Epithelial cell of proximal tubule (primary cell): Measurements from ENCODE around the gene TBC1D16. TPM values are rescaled to one million over a fixed set of nuclear protein-coding genes. Genes with fewer than 3 reads are reported as not detected.

Experiments used
- DNase-seq: peaks from one replicate; pipeline ENCODE4 v3.0.0-alpha.2; 2011; ENCODE audit warnings: low read depth
- H3K4me3 ChIP-seq: 2 replicates; pipeline ENCODE4 v1.5.1; 2011; ENCODE audit warnings: low read depth, mild to moderate bottlenecking, low read length
- total RNA-seq: library from RNA; depleted of rRNA; stranded (reverse); fragments of >200 nt; gene quantifications from 2 replicates; pipeline ENCODE4 v1.2.3, GENCODE V29; 2015
- TF ChIP-seq, protein P1 (sequence below): conservative IDR thresholded peaks from 2 replicates; pipeline ENCODE4 v1.5.1; 2012; ENCODE audit warnings: low read depth, mild to moderate bottlenecking, low read length

TBC1D16 gene
- total RNA-seq, 1 donor from 2014 or later = 19.9 TPM

DNA sequence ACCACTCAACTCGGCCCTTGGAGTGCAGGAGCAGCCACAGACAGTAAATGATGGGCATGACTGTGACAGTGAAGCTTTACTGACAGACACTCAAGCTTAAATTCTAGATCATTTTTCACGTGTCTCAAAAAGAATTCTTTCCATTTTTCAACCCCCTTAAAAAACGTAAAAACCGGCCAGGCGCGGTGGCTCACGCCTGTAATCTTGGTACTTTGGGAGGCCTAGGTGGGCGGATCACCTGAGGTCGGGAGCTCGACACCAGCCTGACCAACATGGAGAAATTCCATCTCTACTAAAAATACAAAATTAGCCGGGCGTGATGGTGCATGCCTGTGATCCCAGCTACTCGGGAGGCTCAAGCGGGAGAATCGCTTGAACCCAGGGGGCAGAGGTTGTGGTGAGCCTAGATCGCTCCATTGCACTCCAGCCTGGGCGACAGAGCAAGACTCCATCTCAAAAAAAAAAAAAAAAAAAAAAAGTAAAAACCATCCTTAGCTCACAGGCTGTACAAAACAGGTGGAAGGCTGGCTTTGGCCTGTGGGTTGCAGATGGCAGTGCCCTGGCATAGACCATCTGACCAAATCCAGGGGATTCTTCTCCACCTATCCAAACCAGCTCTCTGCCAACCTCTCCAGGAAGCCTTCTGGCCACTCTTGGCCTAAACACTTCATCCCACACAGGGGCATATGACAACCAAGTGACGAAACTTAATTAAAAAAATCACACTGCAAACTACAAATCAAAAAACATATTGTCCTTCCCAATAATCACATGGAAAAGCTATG is 18.3 kb downstream of the TBC1D16 start:
- no peak overlapping the region for H3K4me3 ChIP-seq
- TF ChIP-seq, protein P1, sequence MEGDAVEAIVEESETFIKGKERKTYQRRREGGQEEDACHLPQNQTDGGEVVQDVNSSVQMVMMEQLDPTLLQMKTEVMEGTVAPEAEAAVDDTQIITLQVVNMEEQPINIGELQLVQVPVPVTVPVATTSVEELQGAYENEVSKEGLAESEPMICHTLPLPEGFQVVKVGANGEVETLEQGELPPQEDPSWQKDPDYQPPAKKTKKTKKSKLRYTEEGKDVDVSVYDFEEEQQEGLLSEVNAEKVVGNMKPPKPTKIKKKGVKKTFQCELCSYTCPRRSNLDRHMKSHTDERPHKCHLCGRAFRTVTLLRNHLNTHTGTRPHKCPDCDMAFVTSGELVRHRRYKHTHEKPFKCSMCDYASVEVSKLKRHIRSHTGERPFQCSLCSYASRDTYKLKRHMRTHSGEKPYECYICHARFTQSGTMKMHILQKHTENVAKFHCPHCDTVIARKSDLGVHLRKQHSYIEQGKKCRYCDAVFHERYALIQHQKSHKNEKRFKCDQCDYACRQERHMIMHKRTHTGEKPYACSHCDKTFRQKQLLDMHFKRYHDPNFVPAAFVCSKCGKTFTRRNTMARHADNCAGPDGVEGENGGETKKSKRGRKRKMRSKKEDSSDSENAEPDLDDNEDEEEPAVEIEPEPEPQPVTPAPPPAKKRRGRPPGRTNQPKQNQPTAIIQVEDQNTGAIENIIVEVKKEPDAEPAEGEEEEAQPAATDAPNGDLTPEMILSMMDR = no peak
- DNase-seq = no peak

DNA sequence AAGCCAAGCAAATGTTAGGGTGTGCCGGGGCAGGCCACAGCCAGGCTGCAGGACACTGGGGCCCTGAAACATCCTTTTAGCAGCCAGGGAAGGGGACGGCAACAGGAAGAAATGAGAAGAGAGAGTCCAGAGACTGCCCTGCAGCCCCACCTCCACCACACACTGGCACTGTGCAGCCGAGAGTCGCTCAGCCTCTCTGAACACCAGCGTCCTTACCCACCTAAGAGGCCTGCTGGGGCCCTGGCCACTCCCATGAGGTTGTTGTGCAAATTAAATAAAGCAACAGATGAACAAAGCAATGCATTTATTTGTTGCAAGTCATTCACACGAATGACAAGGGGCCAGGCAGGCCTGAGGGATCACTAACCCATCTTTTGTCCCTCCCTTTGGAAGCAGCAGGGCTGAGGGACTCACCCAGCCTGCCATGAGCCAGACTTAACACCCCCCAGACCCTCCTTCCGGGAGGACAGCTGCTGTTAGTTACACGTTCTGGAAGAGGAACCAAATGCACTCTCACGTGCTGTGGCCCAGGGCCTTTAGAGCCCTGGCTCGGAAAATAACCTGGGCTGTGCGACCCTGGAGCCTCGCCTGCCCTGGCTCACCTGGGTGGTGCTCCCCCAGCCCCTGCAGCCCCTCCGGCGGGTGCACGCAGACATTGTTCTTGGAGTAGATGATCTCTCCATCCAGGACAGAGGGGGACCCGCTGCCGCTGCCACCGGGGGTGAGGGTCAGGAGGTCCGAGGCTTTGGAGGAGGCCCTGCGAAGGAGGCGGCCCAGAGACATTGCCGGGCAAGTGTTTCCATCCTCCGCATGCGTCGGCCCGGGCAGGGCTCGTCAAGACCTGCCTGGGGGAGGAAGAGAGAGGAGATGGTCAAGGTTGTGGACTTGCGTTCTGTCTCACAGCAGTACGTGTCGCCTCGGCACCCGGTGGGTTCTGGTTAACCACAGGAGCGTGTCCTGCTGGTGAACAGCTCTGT is 22.6 kb downstream of the TBC1D16 start:
- no peak overlapping the region for H3K4me3 ChIP-seq
- TF ChIP-seq, protein P1 = no peak
- no peak for DNase-seq

DNA sequence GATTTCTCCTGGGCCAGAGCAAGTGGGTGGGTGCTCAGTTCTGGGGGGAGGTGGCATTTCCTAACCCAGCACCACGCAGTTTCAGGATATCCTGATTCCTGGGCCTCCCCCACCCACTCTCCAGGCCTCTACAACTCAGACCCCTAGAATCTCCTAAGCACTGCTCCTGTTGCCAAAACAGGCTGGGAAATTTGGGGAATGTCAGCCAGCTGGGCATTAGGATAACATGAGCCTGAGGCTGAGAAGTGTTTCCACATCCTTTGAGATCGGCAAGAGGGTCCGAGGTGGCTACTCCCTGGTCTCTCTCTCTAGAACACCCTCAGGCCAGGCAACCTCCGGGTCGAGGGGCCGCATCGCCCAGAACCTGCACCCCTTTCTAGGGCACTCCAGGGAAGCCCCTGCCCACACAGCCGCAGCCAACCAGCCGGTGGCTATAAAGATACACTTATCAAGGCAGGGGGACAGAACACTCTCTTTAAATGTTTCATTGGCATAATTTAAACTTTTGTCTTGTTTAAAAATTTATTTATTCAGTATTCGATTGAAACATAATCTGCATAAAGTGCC is 23.6 kb downstream of the TBC1D16 start:
- no peak overlapping the region for H3K4me3 ChIP-seq
- TF ChIP-seq, protein P1 = no peak
- DNase-seq = no peak

DNA sequence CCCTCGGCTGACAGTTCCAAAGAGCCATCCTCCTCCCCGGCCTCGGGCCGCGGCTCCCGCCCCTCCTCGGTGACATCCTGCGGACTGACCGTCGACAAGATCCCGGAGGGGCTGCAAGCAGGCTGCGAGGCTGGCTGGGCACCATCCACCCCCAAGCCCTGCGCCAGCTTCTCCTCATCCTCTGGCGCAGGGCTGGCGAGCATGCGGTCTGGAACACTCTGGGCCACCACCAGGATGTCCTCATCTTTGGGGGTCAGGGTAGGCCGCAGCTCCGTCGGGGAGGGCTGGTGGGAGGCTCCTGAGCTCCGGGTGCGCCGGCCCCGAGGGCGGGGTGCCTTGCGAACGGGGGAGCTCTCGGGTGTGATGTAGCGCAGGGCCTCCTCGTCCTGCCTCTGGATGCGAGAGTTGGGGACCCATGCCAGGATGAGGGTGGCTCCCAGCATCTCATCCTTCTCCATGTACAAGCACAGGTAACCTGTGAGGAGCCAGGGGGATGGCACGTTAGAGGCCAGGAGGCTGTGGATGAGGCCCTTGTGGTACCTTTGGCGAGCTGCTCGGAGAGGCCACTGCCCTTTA is 25.3 kb downstream of the TBC1D16 start:
- TF ChIP-seq, protein P1 = no peak
- no peak for DNase-seq
- H3K4me3 ChIP-seq = no peak overlapping the region

DNA sequence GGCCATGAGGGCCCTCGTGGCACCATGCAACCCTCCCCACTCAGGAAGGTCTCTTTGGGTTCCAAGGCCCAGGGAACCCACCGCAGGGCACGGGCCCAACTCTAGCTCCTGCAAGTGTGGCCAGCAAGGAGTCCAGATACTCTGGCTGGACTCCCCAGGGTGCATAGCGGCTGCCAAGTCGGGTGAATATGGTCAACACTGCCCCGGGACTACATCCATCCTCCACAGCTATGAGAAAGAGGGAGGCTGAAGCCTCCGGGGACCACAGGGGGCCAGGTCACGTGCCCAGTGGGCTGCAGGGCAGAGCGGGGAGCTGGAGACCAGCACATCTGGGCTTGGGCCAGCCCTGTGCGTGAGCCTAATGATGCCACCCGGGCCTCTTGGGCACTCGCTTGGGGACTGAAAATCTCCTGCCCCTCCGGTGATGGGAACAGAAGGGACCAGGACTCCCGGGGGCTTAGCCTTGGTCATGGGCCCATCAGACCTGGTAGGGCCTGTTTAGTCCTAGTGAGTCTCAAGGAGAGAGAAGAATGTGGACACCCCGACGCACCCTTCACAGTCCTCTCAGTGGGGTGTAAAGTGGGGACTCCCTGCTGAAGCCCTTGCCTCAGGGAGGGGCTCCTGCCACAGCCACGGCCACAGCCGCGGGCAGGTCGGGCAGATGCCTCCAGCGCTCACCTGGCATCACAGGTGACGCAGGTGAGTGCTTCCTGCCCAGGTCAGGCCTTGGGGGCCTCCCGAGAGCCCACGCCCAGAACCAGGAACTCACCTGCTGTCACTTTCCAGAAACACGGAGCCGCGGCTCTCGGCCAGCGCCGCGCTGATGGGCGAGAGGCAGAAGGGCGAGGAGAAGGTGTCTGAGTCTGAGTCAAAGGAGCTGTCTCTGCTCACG is 26.0 kb downstream of the TBC1D16 start:
- no peak for DNase-seq
- H3K4me3 ChIP-seq = no peak overlapping the region
- TF ChIP-seq, protein P1 = no peak

DNA sequence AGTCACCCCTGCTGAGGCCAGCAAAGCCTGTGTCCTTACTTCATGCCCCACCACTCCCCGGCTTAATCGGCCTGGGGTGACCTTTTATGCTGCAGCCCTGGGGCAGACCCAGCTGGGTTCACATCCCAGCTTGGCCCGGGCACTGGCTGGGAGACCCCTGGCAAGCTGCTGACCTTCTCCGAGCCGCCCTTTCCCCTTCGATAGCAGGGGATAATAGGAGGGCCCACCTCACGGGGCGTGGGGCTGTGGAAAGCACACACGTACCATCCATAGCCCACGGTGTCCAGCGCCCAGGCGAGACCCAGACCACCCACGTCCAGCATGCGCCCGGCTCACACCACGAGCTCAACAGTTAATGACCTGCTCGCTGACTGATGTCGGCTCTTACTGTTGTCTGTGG is 26.8 kb downstream of the TBC1D16 start:
- DNase-seq = no peak
- TF ChIP-seq, protein P1 = no peak
- no peak overlapping the region for H3K4me3 ChIP-seq
